ENCODE results near the gene GOLGA6D.
"Not testable (repeated sequence)": the region's sequence is repeated elsewhere in the genome, so short reads cannot be mapped to it uniquely, and the experiment has no call there.

GOLGA6D gene

DNA sequence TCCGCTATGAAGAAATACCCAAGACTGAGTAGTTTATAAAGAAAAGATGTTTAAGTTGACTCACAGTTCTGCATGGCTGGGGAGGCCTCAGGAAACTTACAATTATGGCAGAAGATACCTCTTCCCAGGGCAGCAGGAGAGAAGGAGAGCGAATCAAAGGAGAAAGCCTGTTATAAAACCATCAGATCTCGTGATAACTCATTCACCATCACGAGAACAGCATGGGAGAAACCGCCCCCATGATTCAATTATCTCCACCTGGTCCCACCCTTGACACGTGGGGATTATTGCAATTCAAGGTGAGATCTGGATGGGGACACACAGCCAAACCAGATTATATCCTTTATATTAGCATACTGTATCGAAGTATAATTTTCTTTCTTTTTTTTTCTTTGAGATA lies 49.5 kb downstream of the GOLGA6D start:
- DNase-seq (ENCODE audit: low read depth in 2 of 2) = not testable (repeated sequence)

DNA sequence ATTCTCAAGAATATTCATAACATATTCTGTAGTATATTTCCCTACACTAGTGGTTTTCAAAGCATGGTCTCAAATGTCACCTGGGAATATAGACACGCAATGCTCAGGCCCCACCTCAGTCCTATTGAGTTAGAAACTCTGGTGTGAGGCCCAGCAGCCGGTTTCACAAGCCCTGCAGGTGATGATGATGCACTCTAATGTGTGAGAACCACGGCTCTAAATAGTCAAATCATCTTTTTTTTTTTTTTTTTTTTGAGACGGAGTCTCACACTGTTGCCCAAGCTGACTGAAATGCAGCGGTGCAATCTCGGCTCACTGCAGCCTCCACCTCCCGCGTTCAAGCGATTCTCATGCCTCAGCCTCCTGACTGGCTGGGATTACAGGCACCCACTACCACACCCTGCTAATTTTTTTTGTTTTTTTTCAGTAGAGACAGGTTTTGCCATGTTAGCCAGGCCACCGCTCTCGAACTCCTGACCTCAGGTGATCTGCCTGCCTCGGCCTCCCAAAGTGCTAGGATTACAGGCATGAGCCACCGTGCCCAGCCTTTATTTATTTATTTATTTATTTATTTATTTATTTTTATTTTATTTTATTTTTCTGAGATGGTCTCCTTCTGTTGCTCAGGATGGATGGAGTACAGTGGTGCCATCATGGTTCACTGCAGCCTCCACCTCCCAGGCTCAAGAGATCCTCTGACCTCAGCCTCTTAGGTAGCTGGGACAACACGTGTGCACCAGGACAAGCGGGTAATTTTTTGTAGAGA lies 51.2 kb downstream of the GOLGA6D start:
- not testable (repeated sequence) for DNase-seq (ENCODE audit: low read depth in 2 of 2)

DNA sequence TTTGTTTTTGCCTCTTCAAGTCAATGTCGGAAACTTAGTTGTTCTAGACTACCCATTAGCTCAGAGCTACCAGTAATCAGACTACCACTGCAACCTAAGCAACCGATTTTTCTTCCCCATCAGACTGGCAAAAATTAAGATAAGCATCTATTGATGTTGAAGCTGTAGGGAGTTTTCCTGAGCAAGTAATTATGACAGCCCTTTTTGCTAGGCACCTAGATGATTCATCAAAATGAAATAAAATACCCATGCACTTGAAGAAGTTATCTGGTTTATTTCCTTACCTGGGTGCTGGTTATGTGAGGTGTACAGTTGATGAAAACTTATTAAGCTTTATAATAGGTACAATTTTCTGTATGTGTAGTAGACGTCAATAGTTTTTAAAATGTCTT lies 52.7 kb downstream of the GOLGA6D start:
- DNase-seq (ENCODE audit: low read depth in 2 of 2) = no peak

DNA sequence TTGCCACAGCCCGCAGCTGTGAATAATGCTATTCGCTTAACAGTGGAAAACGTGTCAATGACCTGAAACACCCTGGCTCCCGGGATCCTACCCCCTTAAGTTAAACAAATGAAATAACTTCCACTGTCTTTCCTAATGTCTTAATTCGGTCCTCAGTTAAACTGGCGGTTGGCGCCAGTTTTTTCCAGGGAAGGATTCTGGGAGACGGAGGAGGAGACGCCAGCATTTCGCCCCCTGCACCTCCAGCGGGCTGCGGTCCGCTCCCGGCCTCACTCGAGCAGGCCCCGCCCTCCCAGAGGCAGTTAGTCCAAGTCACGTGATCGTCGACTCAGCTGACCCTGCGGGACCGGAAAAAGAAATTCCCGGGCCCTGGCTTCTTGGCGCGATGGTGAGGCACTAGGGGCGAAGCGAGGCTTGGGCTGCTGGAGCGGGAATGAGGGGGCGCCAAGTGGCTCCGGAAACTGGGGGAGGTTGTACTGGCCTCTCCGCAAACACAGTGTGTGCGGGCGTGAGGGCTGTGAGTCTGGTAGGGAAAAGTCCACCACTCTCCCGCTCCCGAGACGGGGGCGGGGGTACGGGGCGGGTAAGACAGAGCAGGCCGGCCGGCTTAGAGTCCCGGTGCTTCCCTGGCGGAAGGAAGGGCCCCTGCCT lies 53.2 kb downstream of the GOLGA6D start, which contains the start of gene COMMD4:
COMMD4 (plus strand) TSS at position 359 of the 651 bp plus-strand sequence; CDS start at position 386, 27 bp downstream.
- peak; percentile 91 for DNase-seq (ENCODE audit: low read depth in 2 of 2)

DNA sequence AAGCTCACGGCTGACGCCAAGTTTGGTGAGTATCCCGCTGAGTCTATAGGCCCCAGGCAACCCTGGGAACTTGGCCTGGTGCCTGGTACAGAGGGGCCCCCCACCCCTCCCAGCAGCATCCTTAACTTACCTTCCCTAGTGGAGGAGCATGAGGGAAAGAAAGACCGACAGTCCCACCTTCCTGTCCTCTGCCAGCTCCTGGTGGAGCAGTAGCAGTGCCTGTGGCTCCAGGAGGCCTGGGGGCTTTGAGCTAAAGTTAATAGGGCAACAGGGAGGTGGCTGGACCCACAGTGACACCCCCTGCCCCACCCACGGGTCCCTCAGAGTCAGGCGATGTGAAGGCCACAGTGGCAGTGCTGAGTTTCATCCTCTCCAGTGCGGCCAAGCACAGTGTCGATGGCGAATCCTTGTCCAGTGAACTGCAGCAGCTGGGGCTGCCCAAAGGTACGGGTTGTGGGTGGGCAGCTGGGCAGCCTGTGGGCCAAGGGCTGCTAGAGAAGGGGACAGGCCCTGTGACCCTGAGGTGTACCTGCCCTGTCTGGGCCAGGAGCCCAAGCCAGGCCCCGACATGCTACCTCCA lies 56.1 kb downstream of the GOLGA6D start:
- DNase-seq (ENCODE audit: low read depth in 2 of 2) = no peak

DNA sequence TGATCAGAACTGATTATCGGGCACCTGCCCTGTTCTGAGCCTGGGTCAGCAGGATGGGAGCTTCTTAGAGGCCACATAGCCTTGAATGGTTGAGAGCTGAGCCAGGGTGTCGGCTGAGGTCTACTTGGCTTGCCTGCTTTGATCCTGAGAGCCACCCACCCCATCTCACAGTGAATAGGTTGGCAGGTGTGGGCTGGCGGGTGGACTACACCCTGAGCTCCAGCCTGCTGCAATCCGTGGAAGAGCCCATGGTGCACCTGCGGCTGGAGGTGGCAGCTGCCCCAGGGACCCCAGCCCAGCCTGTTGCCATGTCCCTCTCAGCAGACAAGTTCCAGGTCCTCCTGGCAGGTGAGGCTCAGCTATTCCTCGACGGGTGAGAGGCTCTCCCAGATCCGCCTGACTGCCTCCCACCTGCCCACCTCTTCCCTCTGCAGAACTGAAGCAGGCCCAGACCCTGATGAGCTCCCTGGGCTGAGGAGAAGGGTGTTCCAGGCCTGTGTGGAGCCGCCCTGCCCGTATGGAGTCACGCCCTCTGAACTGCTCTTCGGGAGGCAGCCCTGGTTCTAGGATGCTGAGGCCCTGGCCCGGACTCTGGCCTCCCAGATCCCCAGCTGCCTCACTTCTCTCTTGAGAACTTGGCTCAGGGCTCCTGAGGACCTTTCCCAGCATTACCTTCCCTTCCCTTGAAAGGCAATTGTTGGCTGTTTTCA lies 57.1 kb downstream of the GOLGA6D start:
- no peak for DNase-seq (ENCODE audit: low read depth in 2 of 2)

DNA sequence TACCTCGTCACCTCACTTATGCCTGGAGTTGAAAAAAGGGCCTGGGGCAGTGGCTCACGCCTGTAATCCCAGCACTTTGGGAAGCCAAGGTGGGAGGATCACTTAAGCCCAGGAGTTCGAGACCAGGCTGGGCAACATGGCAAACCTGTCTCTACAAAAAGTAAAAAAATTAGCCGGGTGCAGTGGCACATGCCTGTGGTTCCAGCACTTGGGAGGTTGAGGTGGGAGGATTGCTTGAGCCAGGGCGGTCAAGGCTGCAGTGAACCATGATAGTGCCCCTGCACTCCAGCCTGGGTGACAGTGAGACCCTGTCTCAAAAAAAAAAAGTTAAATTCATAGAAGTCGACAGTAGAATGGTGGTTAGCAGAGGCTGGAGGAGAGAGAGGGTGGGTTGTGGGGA lies 59.6 kb downstream of the GOLGA6D start:
- no peak for DNase-seq (ENCODE audit: low read depth in 2 of 2)

DNA sequence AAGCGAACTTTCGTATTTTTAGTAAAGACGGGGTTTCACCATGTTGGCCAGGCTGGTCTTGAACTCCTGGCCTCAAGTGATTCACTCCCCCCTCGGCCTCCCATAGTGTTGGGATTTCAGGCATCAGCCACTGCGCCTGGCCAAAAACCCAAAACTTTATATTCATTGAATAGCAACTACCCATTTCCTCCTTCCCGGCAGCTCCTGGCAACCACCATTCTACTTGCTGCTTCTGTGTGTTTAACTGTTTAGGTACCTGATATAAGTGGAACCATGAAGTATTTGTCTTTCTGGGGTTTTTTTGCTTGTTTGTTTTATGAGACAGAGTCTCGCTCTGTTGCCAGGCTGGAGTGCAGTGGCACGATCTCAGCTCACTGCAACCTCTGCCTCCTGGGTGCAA lies 61.3 kb downstream of the GOLGA6D start:
- DNase-seq (ENCODE audit: low read depth in 2 of 2) = not testable (repeated sequence)

Data from fibroblast of skin of left biceps (primary cell).